Smooth muscle cell (in vitro differentiated cells): Measurements from ENCODE around the gene MSRB1. TPM values are rescaled to one million over a fixed set of nuclear protein-coding genes. Genes with fewer than 3 reads are reported as not detected.

Experiments
- DNase-seq: peaks from one replicate; lab custom pipeline; 2025; ENCODE audit not compliant: unreplicated experiment; lab: John Stamatoyannopoulos, UW
- H2AFZ ChIP-seq: fragments of 200-600 bp; sonication (generic); 2 replicates; pipeline ENCODE4 v1.6.0; 2016; ENCODE audit warnings: antibody characterized with exemption, low read depth, mild to moderate bottlenecking
- H3F3A ChIP-seq: fragments of 200-600 bp; sonication (generic); 2 replicates; pipeline ENCODE4 v1.6.0; 2017; ENCODE audit warnings: antibody characterized with exemption, low read depth
- H3K27ac ChIP-seq: fragments of 200-600 bp; sonication (generic); 2 replicates; pipeline ENCODE4 v1.5.1; 2016; ENCODE audit warnings: low read depth, mild to moderate bottlenecking
- H3K27me3 ChIP-seq: fragments of 200-600 bp; sonication (generic); 2 replicates; pipeline ENCODE4 v1.6.1; 2016; ENCODE audit warnings: low read depth, mild to moderate bottlenecking
- H3K36me3 ChIP-seq: fragments of 200-600 bp; sonication (generic); 2 replicates; pipeline ENCODE4 v1.5.1; 2016; ENCODE audit warnings: low read depth
- H3K4me1 ChIP-seq: fragments of 200-600 bp; sonication (generic); 2 replicates; pipeline ENCODE4 v1.5.1; 2016; ENCODE audit warnings: low read depth
- H3K4me2 ChIP-seq: fragments of 200-600 bp; sonication (generic); 2 replicates; pipeline ENCODE4 v1.6.0; 2016; ENCODE audit warnings: mild to moderate bottlenecking
- H3K4me3 ChIP-seq: fragments of 200-600 bp; sonication (generic); 2 replicates; pipeline ENCODE4 v1.5.1; 2016; ENCODE audit warnings: mild to moderate bottlenecking
- H3K79me2 ChIP-seq: fragments of 200-600 bp; sonication (generic); 2 replicates; pipeline ENCODE4 v1.6.0; 2016; ENCODE audit warnings: low read depth, mild to moderate bottlenecking
- H3K9ac ChIP-seq: fragments of 200-600 bp; sonication (generic); 2 replicates; pipeline ENCODE4 v1.6.0; 2016; ENCODE audit warnings: low read depth
- H3K9me3 ChIP-seq: fragments of 200-600 bp; sonication (generic); replicated peaks from 2 replicates; pipeline ENCODE4 v1.5.1; 2016; ENCODE audit warnings: low read depth
- H4K20me1 ChIP-seq: fragments of 200-600 bp; sonication (generic); 2 replicates; pipeline ENCODE4 v1.6.0; 2016; ENCODE audit warnings: low read depth
- CTCF ChIP-seq: fragments of 200-600 bp; sonication (generic); IDR thresholded peaks from 2 replicates; pipeline ENCODE4 v1.5.1; 2017; ENCODE audit warnings: borderline replicate concordance, mild to moderate bottlenecking, antibody characterized with exemption; ENCODE audit not compliant: insufficient read depth, poor library complexity, severe bottlenecking
- WGBS: methylation state at CpG from one replicate; pipeline ENCODE4 v1.1.7; 2016; ENCODE audit warnings: low lambda C conversion rate; 5-methylcytosine and 5-hydroxymethylcytosine counted together
- polyA plus RNA-seq: library from polyadenylated mRNA; unstranded; fragments of >200 nt; fragmentation: Nextera tagmentation; extraction: Ambion mirVana; gene quantifications from 2 replicates; pipeline ENCODE4 v1.2.1, GENCODE V29; 2016
- total RNA-seq: library from RNA; depleted of rRNA; stranded (reverse); fragments of >200 nt; gene quantifications from 2 replicates; pipeline ENCODE4 v1.2.3, GENCODE V29; 2014

The MSRB1 gene
- total and polyA plus RNA-seq, 2 experiments from 2014 or later = 9.9 to 21.8 TPM

- 13% methylated on average over 37 of the region's 67 CpGs for WGBS
- Histone ChIP-seq H3K27me3 (peaks cover 39% of the 10 kb centered on the region), H3K4me1 (peaks cover 18% of the 10 kb centered on the region), H3K4me2 (peak within 1 kb of the TSS; percentile 82), H3K9me3 (no peaks in the 10 kb centered on the region), H3K9ac (no peak within 1 kb of the TSS), H4K20me1 (no peaks in the 10 kb centered on the region), H3K4me3 (peak within 1 kb of the TSS; percentile 46), H3K79me2 (no peaks in the 10 kb centered on the region), H2AFZ (no peak within 1 kb of the TSS), H3F3A (peaks cover 14% of the 10 kb centered on the region), H3K27ac (no peak within 1 kb of the TSS), H3K36me3 (no peaks in the 10 kb centered on the region)
- TF ChIP-seq CTCF = no peak
- DNase-seq = no peak
Observed at GRCh38 chr16:1989209-1990100, 46.5 kb upstream of the MSRB1 start, which contains the start of gene SYNGR3. TSS of gene SYNGR3 (plus strand) at chr16:1989970. CDS start at chr16:1990103, 133 bp downstream.

- 98% methylated on average over 10 of the region's 10 CpGs for WGBS
- H3F3A ChIP-seq = peaks cover 15% of the 10 kb centered on the region
- H3K4me2 ChIP-seq = no peak overlapping the region
- H3K27ac ChIP-seq = no peak overlapping the region
- no peak overlapping the region for H3K4me3 ChIP-seq
- no peak overlapping the region for H2AFZ ChIP-seq
- no peaks in the 10 kb centered on the region for H3K36me3 ChIP-seq
- H3K79me2 ChIP-seq = no peaks in the 10 kb centered on the region
- peaks cover 18% of the 10 kb centered on the region for H3K4me1 ChIP-seq
- peaks cover 47% of the 10 kb centered on the region for H3K27me3 ChIP-seq
- no peaks in the 10 kb centered on the region for H3K9me3 ChIP-seq
- no peak for TF ChIP-seq CTCF
- DNase-seq = no peak
- H4K20me1 ChIP-seq = no peaks in the 10 kb centered on the region
- H3K9ac ChIP-seq = no peak overlapping the region
Observed at GRCh38 chr16:1987198-1987597, 44.2 kb upstream of the MSRB1 start.

- Histone ChIP-seq H3K9ac (no peak overlapping the region), H3K4me1 (peaks cover 11% of the 10 kb centered on the region), H3K9me3 (no peaks in the 10 kb centered on the region), H4K20me1 (no peaks in the 10 kb centered on the region), H3K27ac (no peak overlapping the region), H3K79me2 (no peaks in the 10 kb centered on the region), H3K4me3 (peak overlapping the region; percentile 89), H3F3A (peaks cover 7% of the 10 kb centered on the region), H2AFZ (no peak overlapping the region), H3K27me3 (peaks cover 52% of the 10 kb centered on the region), H3K36me3 (no peaks in the 10 kb centered on the region), H3K4me2 (peak overlapping the region; percentile 99)
- 98% methylated on average over 14 of the region's 14 CpGs for WGBS
- no peak for TF ChIP-seq CTCF
- DNase-seq = no peak
Observed at GRCh38 chr16:1985466-1986150, 42.6 kb upstream of the MSRB1 start.
